Skin of body (tissue), 2 donors: ENCODE measurements around the gene ANO4. TPM values are rescaled to one million over a fixed set of nuclear protein-coding genes. Genes with fewer than 3 reads are reported as not detected.

Experiments
- DNase-seq: peaks from one replicate; lab custom pipeline; 2025; lab: John Stamatoyannopoulos, UW
- total RNA-seq: library from RNA; depleted of rRNA; stranded (reverse); fragments of >200 nt; gene quantifications from one replicate; pipeline ENCODE4 v1.2.3, GENCODE V29; 2014

Gene ANO4
- total RNA-seq, 1 donor from 2014 or later, result 0.20 TPM

DNA sequence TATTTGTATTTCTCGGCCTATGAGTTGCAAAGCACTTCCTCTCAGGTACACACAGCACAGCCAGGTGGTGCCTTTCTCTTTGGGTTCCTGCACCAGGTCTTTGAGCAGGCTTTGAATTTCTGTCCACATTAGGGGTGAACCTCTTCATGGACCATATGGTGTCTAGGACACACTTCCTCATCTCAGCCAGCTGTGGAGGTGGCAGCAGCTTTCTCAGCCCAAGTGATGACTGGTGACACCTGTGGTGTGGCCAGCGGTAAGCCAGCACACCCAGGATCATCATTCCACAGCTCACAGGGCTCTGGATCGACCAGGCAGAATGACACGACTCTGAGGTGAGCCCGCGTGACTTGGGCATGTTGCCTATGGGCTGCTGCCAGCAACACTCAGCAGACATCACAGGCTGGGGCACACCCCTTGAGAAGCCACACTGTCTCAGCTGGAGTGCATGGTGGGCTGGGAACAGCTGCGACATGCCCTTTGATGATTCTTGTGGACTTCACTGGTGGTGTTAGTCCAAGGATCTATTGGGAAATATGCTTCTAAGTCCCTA lies 378.7 kb downstream of the ANO4 start:
- DNase-seq, result no peak

DNA sequence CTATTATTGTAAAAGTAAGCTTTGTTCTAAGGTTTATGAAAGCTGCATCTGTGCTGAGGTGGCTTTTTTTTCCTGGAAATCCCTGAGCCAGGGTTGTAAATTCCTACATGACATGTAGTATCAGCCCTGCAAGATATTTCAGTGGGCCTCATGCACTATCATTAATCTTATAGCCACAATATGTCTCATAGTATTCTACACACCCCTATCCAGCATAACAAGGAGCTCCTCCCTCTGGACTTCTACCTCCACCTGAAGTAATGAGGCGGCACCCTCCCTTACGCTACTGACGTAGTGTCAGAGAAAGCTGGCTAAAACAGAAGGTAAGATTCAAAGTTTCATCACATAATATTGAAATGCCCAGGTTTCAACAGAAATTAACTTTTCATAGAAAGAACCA lies 380.0 kb downstream of the ANO4 start:
- no peak for DNase-seq

Other genes with a start within 250 kb of the ANO4 start
- gene GAS2L3, start 221.1 kb upstream of the ANO4 start, total RNA-seq, result 33.2 TPM